Omental fat pad (tissue), 4 donors: ENCODE data around the gene DYNLT3. TPM values are rescaled to one million over a fixed set of nuclear protein-coding genes. Genes with fewer than 3 reads are reported as not detected.

Experiments
- ATAC-seq: fragments of 150-250 bp; one replicate; pipeline ENCODE4 v1.9.1; 2016; ENCODE audit warnings: mild to moderate bottlenecking, moderate library complexity; ENCODE audit not compliant: low FRiP score
- DNase-seq: peaks from one replicate; pipeline ENCODE4 v3.0.0-alpha.2; 2019; ENCODE audit warnings: low spot score
- CTCF ChIP-seq, 3 donors: fragments of 450-650 bp; IDR thresholded peaks; one replicate each; pipeline ENCODE4 v1.5.1; 2016 to 2017; ENCODE audit warnings: antibody characterized with exemption in 3 of 3, mild to moderate bottlenecking in 3 of 3, moderate library complexity in 2 of 3
- total RNA-seq, 4 donors: library from RNA; depleted of rRNA; stranded (reverse); fragments of >200 nt; gene quantifications; one replicate each; pipeline ENCODE4 v1.1.0, GENCODE V29; 2016

DYNLT3 gene
- total RNA-seq = 10 to 100 TPM; 22.3 to 32.1 (median 27.0) TPM

GRCh38 chrX:37846934-37847732 is at the start of gene DYNLT3:
Gene DYNLT3, minus strand, starts transcription at chrX:37847571. Its CDS starts 61 bp downstream, at chrX:37847510.
- DNase-seq (peak; percentile 24), ATAC-seq (peak; percentile 89)
- TF ChIP-seq CTCF (IDR thresholded peaks at IDR 0.05) = no peak

GRCh38 chrX:37896511-37896890 is 49.1 kb upstream of the DYNLT3 start:
- ATAC-seq = no peak
- no peak for DNase-seq
- no peak for TF ChIP-seq CTCF (IDR thresholded peaks at IDR 0.05)

GRCh38 chrX:37895795-37896510 is 48.6 kb upstream of the DYNLT3 start:
- DNase-seq = no peak
- TF ChIP-seq CTCF (IDR thresholded peaks at IDR 0.05) = no peak
- ATAC-seq = no peak

- ATAC-seq (no peak), DNase-seq (no peak)
- no peak for TF ChIP-seq CTCF (IDR thresholded peaks at IDR 0.05)
Observed at GRCh38 chrX:37894725-37895124, 47.4 kb upstream of the DYNLT3 start.

- ATAC-seq = no peak
- no peak for TF ChIP-seq CTCF (IDR thresholded peaks at IDR 0.05)
- no peak for DNase-seq
Observed at GRCh38 chrX:37888010-37888409, 40.6 kb upstream of the DYNLT3 start.

GRCh38 chrX:37887347-37887746 is 40.0 kb upstream of the DYNLT3 start:
- DNase-seq = no peak

More at GRCh38 chrX:37887347-37887746, 40.0 kb upstream of the DYNLT3 start:
- ATAC-seq = no peak
- no peak for TF ChIP-seq CTCF (IDR thresholded peaks at IDR 0.05)
